GM21526 (cell line): ENCODE measurements around the gene AGAP5.
"Not testable (repeated sequence)": the region's sequence is repeated elsewhere in the genome, so short reads cannot be mapped to it uniquely, and the experiment has no call there.

Experiments
- ATAC-seq: cut with Tn5 transposase; IDR thresholded peaks from one replicate; pipeline ENCODE4 v1.9.1; 2021; ENCODE audit warnings: moderate library complexity; ENCODE audit not compliant: unreplicated experiment, low FRiP score

AGAP5 gene

GRCh38 chr10:73715179-73716156, 17.6 kb upstream of the AGAP5 start:
- ATAC-seq: not testable (repeated sequence)

DNA sequence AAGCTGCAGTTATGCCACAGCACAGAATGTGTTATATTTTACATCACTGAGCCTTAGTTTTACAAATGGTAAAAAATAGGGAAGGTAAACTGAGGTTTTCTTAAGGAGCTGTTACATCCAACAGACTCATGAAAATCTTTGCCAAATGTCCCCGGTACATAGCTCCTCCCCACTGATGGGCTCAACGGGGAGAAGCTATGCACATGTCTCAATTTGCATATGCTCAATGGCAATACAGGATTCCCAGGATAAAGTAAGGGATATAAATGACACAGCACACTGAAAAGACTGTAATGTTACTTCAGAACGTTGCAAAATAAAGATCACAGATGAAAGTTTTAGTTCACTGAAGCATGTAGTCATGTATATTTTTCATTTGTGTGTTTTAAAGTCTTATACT, 16.6 kb upstream of the AGAP5 start:
- ATAC-seq: not testable (repeated sequence)

GRCh38 chr10:73713912-73714311, 16.0 kb upstream of the AGAP5 start:
- not testable (repeated sequence) for ATAC-seq

- ATAC-seq: not testable (repeated sequence)
Measured at GRCh38 chr10:73711683-73712082, 13.8 kb upstream of the AGAP5 start.

GRCh38 chr10:73708122-73708521, 10.2 kb upstream of the AGAP5 start:
- ATAC-seq: not testable (repeated sequence)

GRCh38 chr10:73707628-73708027, 9.7 kb upstream of the AGAP5 start:
- not testable (repeated sequence) for ATAC-seq

DNA sequence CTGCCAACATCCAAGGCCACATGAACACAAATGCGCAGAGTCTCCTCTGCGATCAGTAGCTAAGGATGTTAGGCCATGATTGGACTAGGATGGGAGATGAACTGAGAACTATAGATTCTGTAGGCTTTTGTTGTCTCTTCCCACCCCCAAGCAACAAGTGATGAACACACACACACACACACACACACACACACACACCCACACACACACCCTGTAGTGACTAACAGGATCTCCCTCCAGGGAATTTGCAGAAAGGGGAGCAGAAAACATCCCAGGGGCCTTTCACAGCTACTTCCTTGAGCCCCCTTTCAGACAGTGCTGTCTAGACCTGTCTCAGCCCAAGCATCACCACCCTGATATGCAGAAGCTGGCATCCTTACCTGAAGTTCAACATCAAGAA, 8.6 kb upstream of the AGAP5 start:
- ATAC-seq: not testable (repeated sequence)

GRCh38 chr10:73705506-73706072, 7.7 kb upstream of the AGAP5 start:
- not testable (repeated sequence) for ATAC-seq

GRCh38 chr10:73703924-73704323, 6.0 kb upstream of the AGAP5 start:
- ATAC-seq: not testable (repeated sequence)

GRCh38 chr10:73698819-73699218, 910 bp upstream of the AGAP5 start:
- not testable (repeated sequence) for ATAC-seq

GRCh38 chr10:73695302-73695701, 2.6 kb downstream of the AGAP5 start:
- not testable (repeated sequence) for ATAC-seq

GRCh38 chr10:73690755-73691154, 7.2 kb downstream of the AGAP5 start:
- not testable (repeated sequence) for ATAC-seq

GRCh38 chr10:73689596-73689995, 8.3 kb downstream of the AGAP5 start:
- not testable (repeated sequence) for ATAC-seq

DNA sequence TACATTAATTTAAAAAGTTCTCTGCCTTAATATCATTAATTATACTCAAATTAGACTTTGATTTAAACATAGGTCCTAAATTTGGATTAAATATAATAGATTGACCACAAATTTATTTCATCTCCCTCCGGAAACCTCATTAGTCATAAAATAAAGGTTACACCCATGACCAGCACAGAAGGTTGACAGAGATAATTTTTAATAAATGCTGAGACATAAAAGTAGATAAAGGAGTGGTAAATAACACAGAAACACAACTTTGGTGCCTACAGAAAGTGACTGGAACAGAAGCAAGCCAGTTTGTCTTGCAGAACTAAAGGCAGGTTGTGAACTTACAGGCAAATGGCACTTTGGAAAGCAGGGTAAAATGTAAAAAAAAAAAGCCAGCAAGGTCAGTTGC, 10.3 kb downstream of the AGAP5 start:
- not testable (repeated sequence) for ATAC-seq

GRCh38 chr10:73674546-73674945, 23.4 kb downstream of the AGAP5 start:
- not testable (repeated sequence) for ATAC-seq

DNA sequence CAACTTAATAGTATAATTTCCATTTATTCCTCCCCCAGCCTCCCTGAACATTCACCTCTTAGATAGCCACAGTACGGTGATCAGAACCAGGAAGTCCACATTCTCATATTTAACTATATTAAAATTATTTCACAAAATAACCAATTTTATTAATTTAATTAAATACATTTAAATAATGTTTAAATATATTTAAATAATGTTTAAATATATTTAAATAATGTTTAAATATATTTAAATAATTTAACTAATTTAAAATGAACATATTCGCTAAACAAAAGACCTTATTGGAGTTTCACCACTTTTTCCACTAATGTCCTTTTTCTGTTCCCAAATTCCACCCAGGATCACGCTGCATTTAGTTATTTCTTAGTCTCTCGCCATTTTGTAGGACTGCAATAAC, 29.5 kb downstream of the AGAP5 start:
- not testable (repeated sequence) for ATAC-seq

GRCh38 chr10:73666153-73666809, 31.6 kb downstream of the AGAP5 start:
- ATAC-seq: not testable (repeated sequence)

GRCh38 chr10:73665581-73665980, 32.3 kb downstream of the AGAP5 start:
- not testable (repeated sequence) for ATAC-seq

- ATAC-seq: not testable (repeated sequence)
Measured at GRCh38 chr10:73664156-73665040, 33.5 kb downstream of the AGAP5 start.

DNA sequence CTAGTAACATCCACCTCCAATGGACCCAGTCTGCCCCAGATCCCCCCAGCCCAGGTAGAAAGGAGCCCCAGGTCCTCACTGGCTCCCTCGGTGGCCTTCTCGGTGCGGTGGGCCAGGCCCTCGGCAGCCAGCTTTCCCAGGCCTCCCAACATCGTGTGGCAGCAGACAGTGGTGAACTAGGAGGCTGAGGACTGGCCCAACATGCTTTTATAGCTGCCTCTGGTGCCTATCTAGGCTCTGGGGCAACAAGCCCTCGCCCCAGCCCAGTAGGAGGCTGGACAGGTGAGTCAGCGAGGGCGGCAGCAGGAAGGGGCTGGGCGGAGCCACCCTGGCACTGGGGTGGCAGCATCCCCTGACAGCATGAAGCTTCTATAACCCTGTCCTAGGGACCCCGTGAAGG, 34.3 kb downstream of the AGAP5 start:
- ATAC-seq: not testable (repeated sequence)
